Stimulated activated CD4-positive, alpha-beta T cell treated with anti-CD3 and anti-CD28 coated beads, Interleukin-4, amount 100 ng/mL, for 48 hours (primary cell): ENCODE data around the gene HMCN1.
"Not testable (repeated sequence)": the region's sequence is repeated elsewhere in the genome, so short reads cannot be mapped to it uniquely, and the experiment has no call there.

Experiments
- DNase-seq, 2 donors: peaks; one replicate each; pipeline ENCODE4 v3.0.0-alpha.2; 2020; ENCODE audit warnings: low read depth in 2 of 2

HMCN1 gene

DNA sequence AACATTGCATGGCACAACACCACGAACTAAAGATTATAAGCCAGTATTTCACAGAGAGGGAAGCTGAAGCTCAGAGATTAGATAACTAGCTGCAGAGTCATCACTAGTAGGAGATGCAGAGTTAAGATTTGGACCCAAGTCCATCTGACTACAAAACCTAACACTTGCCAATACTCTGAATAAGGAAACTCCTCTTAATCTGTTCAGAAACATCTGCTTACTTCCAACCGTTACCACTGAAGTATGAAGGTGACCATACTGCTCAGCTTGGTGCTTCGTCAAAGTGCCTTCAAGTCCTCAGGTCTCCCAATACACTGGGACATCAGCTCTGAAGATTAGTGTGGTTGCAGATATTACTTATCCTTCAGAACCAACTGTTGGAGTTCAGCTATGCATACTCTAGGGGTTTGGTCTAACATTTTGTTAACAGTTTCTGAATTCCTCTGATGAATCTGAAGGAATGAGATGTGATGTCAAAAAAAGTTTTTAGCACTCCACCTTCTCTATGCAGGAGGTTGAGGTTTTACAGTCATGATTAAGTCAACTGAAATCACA is 461.3 kb downstream of the HMCN1 start:
- DNase-seq: no peak

DNA sequence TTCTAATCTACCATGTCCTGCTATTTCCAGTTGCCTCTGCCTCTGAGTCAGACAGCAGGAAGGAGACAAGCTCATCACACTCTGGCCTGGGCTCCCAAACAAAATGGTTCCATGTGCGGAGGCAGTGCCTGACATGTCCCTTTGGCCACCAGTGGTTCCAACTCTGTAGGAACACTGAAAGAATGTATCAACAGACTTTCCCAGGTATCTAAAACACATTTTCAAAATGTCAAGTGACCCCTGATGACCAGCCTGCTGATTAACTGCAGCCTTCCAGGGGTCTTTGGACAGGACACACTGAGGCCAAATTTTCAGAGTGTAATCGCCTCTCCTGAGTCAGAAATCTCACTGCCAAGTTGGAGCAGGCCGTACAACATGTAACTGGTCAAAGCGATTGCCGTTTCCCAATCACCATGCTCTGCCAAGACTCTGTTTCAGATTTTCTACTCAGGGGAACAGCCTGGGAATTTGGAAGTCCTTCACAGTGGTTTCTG is 468.1 kb downstream of the HMCN1 start:
- DNase-seq: no peak

DNA sequence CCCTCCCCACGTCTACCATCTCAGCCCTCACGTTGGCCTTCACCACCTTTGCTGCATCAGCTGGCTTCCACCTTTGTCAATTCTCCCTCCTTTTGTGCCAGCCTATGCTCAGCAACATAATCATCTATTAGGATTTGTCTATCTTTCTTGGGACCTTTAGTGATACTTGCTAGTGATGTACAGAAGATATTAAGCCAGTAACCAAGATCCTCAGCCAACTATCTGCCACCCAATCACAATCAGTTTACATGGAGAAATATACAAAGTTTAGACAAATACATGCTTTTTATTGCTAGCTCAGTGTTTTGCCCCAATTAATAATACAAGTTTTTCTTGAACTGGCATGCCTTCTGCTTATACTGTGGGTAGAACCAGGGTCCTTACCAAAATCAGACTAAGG is 468.6 kb downstream of the HMCN1 start:
- no peak for DNase-seq

DNA sequence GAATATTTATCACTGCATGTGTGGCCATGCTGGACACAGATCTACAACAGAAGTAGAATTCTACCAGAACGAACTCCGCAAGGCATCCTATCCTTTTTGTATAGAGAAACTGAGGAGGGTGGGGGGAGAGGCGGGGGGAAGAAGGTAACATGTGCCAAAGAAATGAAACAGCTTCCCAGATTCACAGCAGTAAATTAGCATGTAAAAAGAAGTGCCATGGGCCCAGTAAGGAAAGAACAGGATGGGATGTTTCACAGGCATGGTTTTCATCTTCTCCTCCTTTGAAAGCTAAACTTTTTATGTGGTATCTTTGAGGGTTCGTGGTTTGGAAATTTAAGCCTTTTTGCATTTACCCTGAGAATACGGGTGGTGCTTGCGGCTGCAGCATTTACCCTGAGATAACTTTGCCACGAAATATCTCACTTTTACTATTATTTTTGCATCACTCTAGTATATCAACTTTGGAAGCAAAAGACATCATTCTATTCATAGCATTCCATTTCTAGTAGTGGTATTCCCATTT is 471.9 kb downstream of the HMCN1 start:
- DNase-seq: no peak

DNA sequence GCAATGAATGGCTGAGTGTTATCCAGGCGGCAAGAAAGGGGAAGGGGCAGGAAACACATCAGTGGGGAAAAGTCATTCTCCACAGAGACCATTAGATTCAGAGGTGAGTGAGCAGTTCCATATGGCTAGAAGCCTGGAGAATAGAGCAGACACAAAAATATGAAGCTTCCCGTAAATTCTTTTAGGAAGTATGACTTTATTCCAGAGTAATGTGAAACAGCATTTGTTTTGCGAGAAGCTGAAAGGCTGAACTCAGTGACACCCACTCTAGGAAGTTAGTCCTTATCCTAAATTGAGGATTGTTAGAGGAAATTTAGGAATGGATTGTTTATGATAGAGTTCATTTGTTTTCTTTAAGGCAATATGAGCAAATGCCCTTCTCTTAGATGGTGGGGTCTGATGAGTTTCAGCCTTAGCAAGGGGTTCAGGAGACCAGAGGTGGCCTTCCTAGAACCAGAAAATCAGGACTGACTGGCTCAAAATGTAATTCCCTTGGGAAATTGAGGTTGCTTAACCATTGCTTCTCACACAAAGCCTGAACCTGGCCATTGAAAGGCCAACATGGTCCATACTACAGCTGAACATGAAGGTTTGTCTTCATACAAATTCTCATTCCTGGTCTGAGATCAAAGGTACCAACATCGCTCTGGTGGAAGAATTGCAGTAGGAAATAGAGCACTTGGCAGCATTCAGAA is 473.3 kb downstream of the HMCN1 start:
- no peak for DNase-seq

DNA sequence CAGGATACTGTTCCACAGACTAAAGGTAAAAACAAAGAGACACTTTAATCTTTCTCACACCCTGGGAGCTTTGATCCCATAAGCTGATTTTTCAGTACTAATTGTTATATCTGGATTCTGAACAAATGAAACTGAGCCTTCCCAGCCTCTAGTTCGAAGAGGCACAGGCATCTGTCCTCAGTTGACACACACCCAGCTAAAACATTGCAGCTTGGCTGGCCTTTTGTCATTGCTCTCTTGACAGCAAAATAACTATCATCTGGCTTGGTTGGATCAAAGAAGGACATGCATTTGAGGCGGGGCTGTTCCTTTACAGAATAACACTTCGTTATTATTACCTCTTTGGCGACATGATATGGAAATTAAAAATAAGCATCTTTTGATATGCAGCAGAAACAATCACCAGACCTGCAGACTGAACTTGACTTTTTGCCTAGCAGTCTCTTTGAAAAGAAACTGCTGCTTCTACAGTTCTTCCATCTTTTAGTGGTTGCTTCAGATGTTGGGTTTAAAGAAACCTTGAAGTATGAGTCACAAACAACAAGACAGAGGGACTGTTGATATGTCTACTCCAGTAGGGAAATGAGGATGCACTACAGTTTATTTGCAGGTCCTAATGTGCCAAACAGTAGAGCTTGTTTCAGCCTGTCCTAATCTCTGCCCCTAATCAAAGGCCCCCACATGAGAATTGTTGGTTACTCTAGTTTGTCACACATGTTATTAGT is 474.4 kb downstream of the HMCN1 start:
- DNase-seq: no peak

DNA sequence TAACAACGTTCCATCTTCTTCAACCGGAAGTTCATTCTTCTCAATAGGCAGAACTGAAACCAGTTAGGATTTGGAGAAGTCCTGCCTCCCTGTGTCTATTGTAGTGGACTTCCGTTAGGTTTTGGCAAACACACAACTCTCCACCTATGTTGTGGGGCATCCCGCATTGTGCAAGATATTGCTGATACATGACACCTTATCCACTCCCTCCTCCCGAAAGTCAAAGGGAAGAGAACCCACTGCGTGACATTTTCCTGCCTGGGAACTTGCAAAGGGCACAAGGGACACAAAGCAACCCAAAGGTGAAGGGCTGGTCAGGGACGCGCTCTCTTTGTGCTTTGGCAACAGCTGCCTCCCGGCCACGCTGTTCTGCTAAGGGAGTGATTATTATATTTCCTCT is 476.1 kb downstream of the HMCN1 start:
- DNase-seq: no peak

DNA sequence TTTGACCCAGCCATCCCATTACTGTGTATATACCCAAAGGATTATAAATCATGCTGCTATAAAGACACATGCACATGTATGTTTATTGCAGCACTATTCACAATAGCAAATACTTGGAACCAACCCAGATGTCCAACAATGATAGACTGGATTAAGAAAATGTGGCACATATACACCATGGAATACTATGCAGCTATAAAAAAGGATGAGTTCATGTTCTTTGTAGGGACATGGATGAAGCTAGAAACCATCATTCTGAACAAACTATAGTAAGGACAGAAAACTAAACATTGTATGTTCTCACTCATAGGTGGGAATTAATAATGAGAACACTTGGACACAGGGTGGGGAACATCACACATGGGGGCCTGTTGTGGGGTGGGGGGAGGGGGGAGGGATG is 477.4 kb downstream of the HMCN1 start:
- not testable (repeated sequence) for DNase-seq

DNA sequence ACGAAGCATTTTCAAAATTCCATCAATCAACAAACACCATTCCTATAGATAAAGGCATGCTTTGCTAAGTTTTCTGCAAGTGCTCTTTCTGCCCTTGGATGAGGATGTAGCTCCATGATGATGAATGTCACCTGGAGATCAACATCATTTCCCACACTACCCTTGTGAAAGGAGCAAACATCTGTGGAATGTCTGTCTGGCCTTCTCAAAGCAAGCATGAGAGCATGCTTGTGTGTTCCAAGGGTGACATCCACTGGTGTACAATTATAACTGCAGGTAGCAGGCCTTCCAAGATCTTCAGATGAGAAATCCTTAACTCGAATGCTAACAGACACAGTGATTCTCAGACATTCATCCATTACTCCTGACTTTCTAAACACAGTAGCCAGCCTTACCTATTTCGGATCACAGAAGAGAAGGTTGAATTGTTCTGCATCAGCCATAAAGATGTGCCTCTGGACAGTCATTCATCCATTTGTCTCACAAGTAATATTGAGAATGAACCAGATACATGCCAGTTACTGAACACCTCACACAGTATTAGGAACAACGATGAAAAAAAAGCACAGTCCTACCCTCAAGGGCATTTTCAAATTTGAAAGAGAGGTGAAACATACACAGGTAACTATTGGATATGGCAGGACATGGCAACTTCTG is 478.5 kb downstream of the HMCN1 start:
- DNase-seq: no peak

DNA sequence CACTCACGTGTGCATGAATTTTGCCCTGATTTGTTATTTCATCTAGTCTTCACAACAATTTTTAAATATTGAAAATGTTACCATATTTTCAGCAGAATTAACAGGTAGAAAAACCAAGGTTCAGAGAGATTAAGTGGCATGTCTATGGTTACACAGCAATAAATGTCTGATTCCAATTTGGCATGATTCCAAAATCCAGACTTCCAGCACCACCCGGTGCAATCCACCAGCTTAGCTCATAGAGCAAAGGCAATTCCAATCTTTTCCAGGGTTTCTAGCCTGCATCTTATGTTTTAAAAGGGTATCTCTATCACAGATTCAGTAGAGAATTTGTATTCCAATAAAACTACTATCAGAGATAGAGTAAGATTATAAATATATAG is 479.0 kb downstream of the HMCN1 start:
- DNase-seq: no peak

DNA sequence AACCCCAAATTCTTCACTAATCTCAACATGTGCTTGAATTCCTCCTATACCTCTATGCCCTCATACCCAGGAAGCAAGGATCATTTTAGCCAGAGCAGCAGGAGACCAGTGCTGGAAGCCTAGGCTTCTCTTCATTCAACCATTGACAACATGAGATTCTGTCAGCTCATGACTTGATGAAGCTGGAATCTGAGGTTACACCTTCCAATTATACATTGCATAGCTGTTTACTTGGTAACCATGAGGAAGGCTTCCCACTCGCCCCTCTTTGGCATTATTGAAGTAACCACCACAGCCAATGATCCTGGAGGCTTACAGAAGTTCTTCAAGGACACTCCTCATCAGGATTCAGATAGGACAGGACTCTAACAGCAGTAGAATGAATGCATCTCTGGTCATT is 480.6 kb downstream of the HMCN1 start:
- DNase-seq: no peak

DNA sequence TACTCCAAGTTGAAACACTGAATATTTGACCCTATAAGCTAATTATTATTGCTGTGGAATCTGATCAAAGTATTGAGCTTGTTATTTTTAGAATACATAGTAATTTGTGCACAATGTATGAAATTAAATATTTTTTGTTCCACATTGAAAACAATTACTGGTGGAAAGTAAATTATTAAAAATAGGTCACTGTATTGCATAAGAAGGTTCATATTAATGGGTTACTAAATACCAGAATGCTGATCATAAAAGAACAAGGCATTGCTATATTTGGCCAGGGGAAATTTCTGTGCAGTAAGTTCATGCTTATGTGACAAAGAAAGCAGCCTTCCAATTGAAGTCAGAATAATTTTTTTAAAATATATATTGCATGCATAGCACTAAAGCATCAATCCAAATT is 481.4 kb downstream of the HMCN1 start:
- DNase-seq: no peak

DNA sequence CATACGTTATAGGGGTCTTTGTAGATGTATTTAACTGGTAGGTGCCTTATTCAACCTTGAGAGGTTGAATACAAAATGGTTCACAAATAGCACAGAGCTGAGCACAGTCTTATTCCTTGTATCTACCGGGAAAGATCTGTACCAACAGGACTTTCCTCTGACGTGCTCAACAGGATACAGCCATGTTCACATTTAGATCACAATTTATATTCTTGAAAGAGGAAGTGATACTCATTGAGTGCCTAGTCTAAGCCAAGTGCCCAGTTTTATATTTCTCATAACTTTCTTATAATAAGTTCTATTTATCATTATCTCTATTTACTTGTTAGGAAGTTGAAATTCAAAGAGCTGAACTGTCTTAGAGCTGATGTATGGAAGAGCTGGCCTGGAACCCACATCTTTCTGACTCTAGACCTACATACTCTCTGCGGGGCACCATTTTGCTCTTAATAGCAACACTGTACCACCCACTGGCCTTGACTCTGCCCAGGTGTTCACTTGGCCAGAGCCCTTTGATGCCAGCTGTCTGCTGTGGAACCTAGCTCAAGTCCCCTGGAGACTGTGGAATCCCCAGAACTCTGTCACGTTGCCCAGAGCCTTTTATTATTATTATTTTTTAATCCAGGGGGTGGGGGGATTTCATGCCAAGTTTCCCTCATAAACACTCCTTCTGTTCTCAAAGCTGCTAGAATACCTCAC is 484.6 kb downstream of the HMCN1 start:
- no peak for DNase-seq

DNA sequence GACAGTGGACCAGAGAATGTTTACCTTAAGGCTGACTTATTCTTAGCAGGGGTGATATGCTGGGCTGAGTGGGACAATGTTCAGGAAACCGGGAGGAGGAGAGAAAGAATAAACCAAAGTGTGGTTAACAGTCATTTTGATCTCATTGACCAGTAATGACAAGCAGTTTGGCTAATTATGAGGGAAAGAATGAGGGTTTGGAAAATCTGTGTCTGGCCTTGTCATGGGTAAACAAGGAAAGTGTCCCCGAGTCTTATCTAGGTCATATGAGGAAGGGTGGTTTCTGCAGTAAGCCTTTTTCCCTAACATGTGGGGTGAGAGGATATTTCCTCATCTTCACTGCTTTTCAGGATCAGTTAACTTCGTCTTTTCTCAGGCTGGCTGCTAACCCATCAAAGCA is 485.9 kb downstream of the HMCN1 start:
- no peak for DNase-seq

DNA sequence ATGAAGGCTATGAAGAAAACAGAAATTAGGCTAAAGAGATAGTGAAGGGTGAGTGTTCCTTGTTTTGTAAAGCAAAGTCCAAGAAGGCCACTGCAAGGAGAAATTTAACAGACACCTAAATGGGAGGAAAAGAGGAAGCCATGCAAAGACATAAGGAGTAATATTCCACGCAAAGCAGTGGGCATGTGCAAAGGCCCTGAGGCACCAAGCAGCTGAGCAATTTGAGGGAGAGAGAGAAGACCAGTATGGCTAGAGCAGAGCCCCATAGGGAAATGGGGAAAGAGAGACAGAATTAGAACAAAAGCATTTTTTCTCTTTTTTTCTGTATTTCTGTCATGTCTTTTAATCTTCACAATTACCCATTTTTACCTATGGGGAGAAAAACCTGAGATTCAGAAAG is 486.7 kb downstream of the HMCN1 start:
- DNase-seq: no peak

DNA sequence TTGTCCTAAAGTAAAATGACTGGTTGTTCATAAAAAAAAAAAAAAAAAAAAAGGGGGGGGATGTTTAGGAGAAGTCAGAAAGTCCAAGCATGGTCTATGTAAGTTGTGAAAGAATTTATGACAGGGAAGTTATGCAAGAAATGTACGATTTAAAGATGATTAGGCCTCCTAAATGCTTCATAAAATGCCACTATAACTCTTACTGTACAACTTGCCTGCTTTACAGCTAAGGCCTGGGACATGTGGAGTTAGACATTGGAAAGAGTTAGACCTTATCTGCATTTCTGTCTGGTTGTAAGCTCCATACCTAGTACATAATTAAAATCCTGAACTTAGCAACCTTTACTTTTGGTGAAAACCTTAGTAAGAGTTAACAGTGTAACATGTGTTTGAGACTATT is 490.9 kb downstream of the HMCN1 start:
- DNase-seq: no peak

DNA sequence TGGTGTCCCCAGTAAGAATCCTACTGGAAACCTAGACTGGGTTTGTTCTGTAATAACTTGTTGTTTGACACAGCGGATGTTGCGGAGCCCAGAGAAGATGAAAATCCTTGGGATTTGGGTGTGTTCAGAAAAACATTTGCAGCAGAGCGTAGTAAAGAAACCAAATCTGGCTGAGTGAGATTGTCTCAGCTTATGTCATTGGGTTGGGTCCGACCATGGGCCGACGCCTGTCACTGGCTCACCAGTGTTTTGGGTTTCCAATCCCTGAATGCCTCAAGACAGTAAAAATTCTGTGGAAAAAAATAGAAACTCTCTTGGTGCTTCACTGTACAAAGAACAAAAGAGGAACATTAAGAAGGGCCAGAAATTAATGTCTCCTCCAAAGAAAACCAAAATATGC is 494.6 kb downstream of the HMCN1 start:
- no peak for DNase-seq

DNA sequence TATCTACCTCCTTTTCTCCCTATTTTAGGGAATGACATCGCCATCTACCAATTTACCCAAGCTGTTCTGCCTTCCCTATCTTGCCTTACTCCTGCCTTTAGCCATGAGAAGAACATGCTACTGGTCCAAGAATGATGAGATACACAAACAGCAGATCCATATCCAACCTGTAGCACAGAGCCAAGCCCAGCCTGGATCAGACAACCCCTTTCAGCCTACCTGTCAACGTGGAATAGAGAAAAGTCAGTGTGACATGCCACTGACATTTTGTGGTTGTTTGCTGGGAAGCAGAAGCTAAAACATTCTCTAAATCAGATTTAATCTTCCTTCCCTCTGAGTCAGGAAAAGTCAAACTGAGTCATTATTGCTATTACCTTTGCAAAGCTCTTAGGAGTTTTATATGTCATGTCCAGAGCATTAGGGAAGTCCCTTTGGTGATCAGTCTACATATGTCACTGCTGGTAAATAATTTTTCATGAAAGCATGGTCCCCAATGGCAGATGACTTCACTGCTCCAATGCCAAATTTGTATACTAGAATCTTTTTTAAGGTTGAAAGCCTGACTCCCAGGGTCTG is 497.8 kb downstream of the HMCN1 start:
- no peak for DNase-seq

DNA sequence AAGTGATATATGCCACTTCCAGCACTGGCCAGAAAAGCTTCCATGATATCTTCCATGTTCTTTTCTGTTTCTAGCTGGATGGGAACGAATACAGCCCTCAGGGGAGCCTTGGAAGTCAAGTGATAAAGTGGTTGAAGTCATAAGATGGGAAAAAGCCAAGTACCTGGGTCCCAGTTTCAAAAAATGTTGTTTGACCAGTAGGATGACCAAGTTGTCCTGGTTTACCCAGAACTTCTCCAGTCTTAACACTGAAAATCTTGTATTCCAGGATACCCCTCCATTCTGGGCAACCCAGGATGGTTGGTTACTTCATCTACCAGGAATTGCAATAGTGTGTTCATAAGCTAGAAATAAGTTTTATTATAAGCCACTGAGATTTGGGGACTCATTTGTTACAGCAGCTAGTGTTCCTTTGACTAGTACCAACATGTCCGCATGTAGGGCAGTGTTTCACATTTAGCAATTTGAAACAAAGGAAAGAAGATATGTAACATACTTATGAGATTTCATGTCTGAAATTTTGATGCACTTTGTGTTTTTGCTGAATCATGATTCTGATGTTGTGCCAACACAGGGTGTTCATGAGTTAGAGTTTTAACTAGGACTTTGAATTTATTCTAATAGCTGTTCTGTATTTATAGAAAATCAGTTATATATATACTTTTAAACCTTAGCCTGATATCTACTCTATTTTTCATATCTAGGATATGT is 500.9 kb downstream of the HMCN1 start:
- DNase-seq: no peak

DNA sequence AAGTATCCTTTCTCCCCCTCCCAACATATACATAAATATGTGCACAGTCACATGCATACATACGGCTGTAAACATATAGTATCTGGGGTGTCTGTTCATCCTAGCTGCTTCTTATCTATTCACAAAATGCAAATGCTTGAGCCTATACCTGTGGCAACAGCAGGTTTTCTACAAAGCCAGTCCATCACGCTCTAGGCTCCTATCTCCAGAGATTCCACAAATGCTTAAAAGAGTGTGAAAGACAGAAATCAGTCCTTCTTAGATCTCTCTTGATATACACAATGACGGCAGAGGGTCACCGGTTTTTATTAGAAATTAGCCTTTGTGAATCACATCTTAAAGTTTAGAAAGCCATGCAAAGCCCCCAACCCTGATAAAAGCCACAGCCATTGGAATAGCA is 501.5 kb downstream of the HMCN1 start:
- no peak for DNase-seq

DNA sequence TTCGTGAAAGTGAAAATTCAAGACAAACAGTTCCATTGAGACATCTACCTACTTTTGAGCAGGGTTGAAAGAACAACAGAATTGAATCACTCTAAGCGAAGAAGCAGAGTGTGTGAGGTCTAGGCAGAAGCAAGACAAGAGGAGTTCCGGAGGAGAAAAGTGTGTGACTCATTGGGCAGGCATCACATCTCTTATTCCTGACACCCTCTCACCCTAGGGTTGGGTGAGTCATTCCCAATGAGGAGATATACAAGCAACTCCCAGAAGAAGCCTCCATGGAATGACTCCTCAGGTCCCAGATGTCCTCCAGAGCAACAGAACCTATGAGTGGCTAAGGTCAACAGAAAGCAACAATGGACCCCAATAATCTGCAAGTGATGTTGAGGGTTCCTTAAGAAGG is 502.7 kb downstream of the HMCN1 start:
- no peak for DNase-seq
